ENCODE data around the gene TAF12. TPM values are rescaled to one million over a fixed set of nuclear protein-coding genes. Genes with fewer than 3 reads are reported as not detected.
"Not testable (repeated sequence)": the region's sequence is repeated elsewhere in the genome, so short reads cannot be mapped to it uniquely, and the experiment has no call there.

TAF12 gene
- total RNA-seq, 1 donor from 2014 or later: 32.2 TPM

GRCh38 chr1:28602536-28603439 is 40.1 kb downstream of the TAF12 start:
- Histone ChIP-seq H3K4me3 (no peak overlapping the region), H3K27ac (peak overlapping the region; percentile 53 to 65), H3K9me3 (no peaks in the 10 kb centered on the region), H3K4me1 (peaks cover 6 to 8% of the 10 kb centered on the region in 2 donors), H3K27me3 (no peaks in the 10 kb centered on the region), H3K36me3 (peaks cover 38 to 45% of the 10 kb centered on the region in 2 donors)
- DNase-seq (ENCODE audit: low spot score in 2 of 2): peak in 1 of 2 donors; percentile 78
- TF ChIP-seq CTCF (IDR thresholded peaks at IDR 0.05): peak; percentile 52 to 68 (median 56)
- intact Hi-C loops (cut with DNase I): loop anchor here (1.0 to 2.0 kb wide), 3 partner anchors 84 to 242 kb away; no protein-coding TSS in a partner anchor

- DNase-seq (ENCODE audit: low spot score in 2 of 2): no peak
- peaks cover 6 to 8% of the 10 kb centered on the region in 2 donors for H3K4me1 ChIP-seq
- H3K4me3 ChIP-seq: no peak overlapping the region
- H3K9me3 ChIP-seq: no peaks in the 10 kb centered on the region
- H3K27ac ChIP-seq: peak overlapping the region; percentile 53 to 65
- intact Hi-C loops (cut with DNase I): loop anchor here (1.0 to 2.0 kb wide), 3 partner anchors 83 to 241 kb away; no protein-coding TSS in a partner anchor
- no peak for TF ChIP-seq CTCF (IDR thresholded peaks at IDR 0.05)
- no peaks in the 10 kb centered on the region for H3K27me3 ChIP-seq
- H3K36me3 ChIP-seq: peaks cover 29 to 34% of the 10 kb centered on the region in 2 donors
These were observed 41.2 kb downstream of the TAF12 start for GRCh38 chr1:28601696-28602095.

DNA sequence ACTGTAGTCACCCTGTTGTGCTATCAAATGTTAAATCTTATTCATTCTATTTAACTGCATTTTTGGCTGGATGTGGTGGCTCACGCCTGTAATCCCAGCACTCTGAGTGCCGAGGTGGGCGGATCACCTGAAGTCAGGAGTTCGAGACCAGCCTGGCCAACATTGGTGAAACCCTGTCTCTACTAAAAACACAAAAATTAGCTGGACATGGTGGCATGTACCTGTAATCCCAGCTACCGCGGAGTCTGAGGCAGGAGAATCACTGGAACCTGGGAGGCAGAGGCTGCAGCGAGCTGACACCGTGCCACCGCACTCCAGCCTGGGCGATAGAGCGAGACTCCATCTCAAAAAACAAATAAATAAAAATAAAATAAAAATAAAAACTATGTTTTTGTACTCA is 46.6 kb downstream of the TAF12 start:
- H3K36me3 ChIP-seq; intact Hi-C loops (cut with DNase I); H3K27me3 ChIP-seq; DNase-seq (ENCODE audit: low spot score in 2 of 2); H3K4me3 ChIP-seq; H3K4me1 ChIP-seq; H3K9me3 ChIP-seq; H3K27ac ChIP-seq: not testable (repeated sequence)

- Histone ChIP-seq H3K27me3 (no peaks in the 10 kb centered on the region), H3K4me3 (no peak overlapping the region), H3K36me3 (no peaks in the 10 kb centered on the region), H3K27ac (peak overlapping the region in 1 of 2 donors; percentile 18), H3K9me3 (no peaks in the 10 kb centered on the region), H3K4me1 (peaks cover 0 to 6% of the 10 kb centered on the region in 2 donors)
- intact Hi-C loops (cut with DNase I): no loop called here
- no peak for TF ChIP-seq CTCF (IDR thresholded peaks at IDR 0.05)
- DNase-seq (ENCODE audit: low spot score in 2 of 2): no peak
These were observed 47.3 kb downstream of the TAF12 start for GRCh38 chr1:28595412-28596191.

DNA sequence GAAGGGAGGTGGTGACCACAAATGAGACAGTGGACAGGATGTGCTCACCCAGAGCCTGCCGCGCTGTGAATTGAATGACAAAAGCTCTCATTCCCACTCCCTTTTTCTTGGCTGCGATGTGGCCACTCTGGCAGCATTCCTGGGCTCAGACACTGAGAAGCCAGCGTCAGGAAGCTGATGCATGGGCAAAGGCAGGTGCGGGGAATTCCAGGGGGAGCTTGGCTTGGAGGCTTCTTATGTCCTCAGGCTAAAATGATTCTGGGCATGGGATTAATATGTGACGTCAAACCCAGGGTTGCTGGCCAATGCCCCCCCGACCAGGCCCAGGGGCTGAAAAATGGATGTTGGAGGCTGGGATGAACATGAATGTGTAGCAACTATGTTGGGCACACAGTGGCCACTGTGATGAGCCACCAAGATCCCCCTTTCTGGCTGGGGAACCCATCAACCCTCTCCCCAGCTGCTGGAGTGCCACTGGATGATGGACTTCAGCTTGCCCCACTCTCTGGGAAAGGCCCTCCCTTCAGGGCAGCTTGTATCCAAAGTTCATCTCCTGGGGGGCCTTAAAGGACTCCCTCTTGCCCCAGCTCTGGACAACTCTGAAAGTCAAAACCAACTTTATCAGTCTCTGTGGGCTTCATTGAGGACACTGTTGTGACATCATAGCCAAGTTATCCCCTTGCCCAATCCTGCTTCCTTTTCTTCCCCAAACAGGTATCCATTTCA is 48.0 kb downstream of the TAF12 start:
- H3K4me1 ChIP-seq; intact Hi-C loops (cut with DNase I); DNase-seq (ENCODE audit: low spot score in 2 of 2); H3K36me3 ChIP-seq; H3K4me3 ChIP-seq; H3K27me3 ChIP-seq; H3K9me3 ChIP-seq: not testable (repeated sequence)
- H3K27ac ChIP-seq: peak overlapping the region in 1 of 2 donors; percentile 18

DNA sequence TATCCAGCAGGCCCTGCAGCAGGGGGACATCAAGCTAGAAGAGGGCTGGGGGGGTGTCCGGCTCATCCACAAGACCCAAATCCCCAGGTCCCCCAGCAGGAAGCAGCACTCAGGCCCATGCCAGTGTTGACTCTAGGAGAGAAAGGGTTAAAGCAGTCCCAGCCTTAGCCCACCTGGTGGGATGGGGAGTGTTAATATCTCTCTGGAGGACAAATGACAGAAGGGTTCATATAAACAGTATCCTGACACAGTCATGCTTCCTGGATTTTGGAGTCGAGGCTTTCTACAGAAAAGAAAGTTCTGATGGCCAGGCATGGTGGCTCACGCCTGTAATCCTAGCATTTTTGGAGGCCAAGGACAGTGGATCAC is 48.9 kb downstream of the TAF12 start:
- intact Hi-C loops (cut with DNase I); H3K36me3 ChIP-seq; DNase-seq (ENCODE audit: low spot score in 2 of 2); H3K9me3 ChIP-seq; H3K27me3 ChIP-seq; H3K27ac ChIP-seq; H3K4me3 ChIP-seq; H3K4me1 ChIP-seq: not testable (repeated sequence)

All from ascending aorta (tissue), 2 donors.